Testis (tissue), 3 donors: Measurements from ENCODE around the gene ORM1. TPM values are rescaled to one million over a fixed set of nuclear protein-coding genes. Genes with fewer than 3 reads are reported as not detected.

Experiments
- DNase-seq: peaks from one replicate; pipeline ENCODE4 v3.0.0-alpha.2; 2019
- H3K27ac ChIP-seq, 2 donors: fragments of 200-600 bp; sonication (generic); one replicate each; pipeline ENCODE4 v1.5.1; 2019
- H3K27me3 ChIP-seq: fragments of 200-600 bp; sonication (generic); one replicate; pipeline ENCODE4 v1.5.1; 2019
- H3K36me3 ChIP-seq: fragments of 200-600 bp; sonication (generic); one replicate; pipeline ENCODE4 v1.5.1; 2017; ENCODE audit warnings: low read depth; ENCODE audit errors: missing control alignments
- H3K4me1 ChIP-seq: fragments of 200-600 bp; sonication (generic); one replicate; pipeline ENCODE4 v1.5.1; 2019
- H3K4me3 ChIP-seq, 2 donors: fragments of 200-600 bp; sonication (generic); one replicate each; pipeline ENCODE4 v1.5.1; 2017 to 2019
- H3K9me3 ChIP-seq: fragments of 200-600 bp; sonication (generic); one replicate; pipeline ENCODE4 v1.5.1; 2017
- CTCF ChIP-seq, 3 experiments: fragments of 450-650 bp in 2 of 3; fragments of 200-600 bp in 1 of 3; sonication (generic) in 1 of 3; IDR thresholded peaks; one replicate each; pipeline ENCODE4 v1.5.1; 2016 to 2019; ENCODE audit warnings: antibody characterized with exemption in 3 of 3, mild to moderate bottlenecking in 2 of 3, moderate library complexity in 1 of 3
- POLR2A ChIP-seq: fragments of 450-650 bp; IDR thresholded peaks from one replicate; pipeline ENCODE4 v1.6.1; 2017; ENCODE audit warnings: antibody characterized with exemption, mild to moderate bottlenecking, moderate library complexity
- WGBS, 2 donors: methylation state at CpG; one replicate each; pipeline ENCODE4 v1.1.5; 2018; 5-methylcytosine and 5-hydroxymethylcytosine counted together
- intact Hi-C: fragments of 100-400 bp; cut with DNase I; formaldehyde crosslinking; loops from one replicate; pipeline ENCODE4 v1.15.1; 2023; ENCODE audit warnings: low total_unique reads
- polyA plus RNA-seq: library from polyadenylated mRNA; stranded (reverse); fragments of 350-450 nt; fragmentation: Illumina TruSeq; extraction: RNeasy Lipid Tissue Mini Kit (QIAGEN cat#74804); gene quantifications from one replicate; pipeline ENCODE4 v1.2.3, GENCODE V29; 2014; ENCODE audit warnings: low read depth, low replicate concordance; ENCODE audit not compliant: insufficient read depth
- total RNA-seq, 2 donors: library from RNA; depleted of rRNA; stranded (reverse); fragments of >200 nt; gene quantifications; one replicate each; pipeline ENCODE4 v1.2.3, GENCODE V29; 2016

The ORM1 gene
- total and polyA plus RNA-seq, 3 donors from 2014 or later: 1.6 TPM; not detected in 2

DNA sequence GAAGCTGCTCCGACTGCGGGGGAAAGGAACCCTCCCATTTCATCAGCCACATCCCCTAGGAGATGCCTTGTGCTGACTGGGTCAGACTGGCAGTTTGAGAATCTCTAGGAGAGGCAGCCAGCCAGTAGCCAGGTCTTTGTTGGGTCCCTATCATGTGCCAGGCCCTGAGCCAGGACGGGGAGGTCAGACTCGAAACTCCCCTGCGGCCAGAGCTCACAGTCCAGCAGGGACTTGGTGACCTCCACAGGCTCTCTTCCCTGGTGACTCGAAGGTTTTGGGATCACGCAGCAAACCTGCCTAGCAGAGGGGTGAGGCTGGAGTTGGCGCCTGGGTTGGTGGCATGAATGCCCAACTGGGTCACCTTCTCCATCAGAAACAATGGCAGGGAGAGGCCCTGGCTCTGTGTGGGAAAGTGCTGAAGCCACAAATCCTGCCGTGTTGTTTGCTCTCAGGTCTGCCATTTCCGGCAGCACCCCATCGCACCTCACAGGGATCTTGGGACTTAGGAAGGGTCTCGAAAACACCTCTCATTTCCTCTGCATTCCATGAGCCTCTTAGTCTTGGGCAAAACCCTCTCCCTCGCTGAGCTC, 14.4 kb upstream of the ORM1 start:
- H3K9me3 ChIP-seq: no peaks in the 10 kb centered on the region
- H3K27me3 ChIP-seq: no peaks in the 10 kb centered on the region
- no peaks in the 10 kb centered on the region for H3K36me3 ChIP-seq
- H3K27ac ChIP-seq: no peak overlapping the region
- no peak for TF ChIP-seq CTCF (IDR thresholded peaks at IDR 0.05)
- TF ChIP-seq POLR2A: no peak
- WGBS, 2 donors: 92 to 96% methylated on average over 8 to 13 of the region's 13 CpGs
- H3K4me1 ChIP-seq: peaks cover 8% of the 10 kb centered on the region
- DNase-seq: peak; percentile 6
- intact Hi-C loops: no loop called here
- H3K4me3 ChIP-seq: no peak overlapping the region

DNA sequence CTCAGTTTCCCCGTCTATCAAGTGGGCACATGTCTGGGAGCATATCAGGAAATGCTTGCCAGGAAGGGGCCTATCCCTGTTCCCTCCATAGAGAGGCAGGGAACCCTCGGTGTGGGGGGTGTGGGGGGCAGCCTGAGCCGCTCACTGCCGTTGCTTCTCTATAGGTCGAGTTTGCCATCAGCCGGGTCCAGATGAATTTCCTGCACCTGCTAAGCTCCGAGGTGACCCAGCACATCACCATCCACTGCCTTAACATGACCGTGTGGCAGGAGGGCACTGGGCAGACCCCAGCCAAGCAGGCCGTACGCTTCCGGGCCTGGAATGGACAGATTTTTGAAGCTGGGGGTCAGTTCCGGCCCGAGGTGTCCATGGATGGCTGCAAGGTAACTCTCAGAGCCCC, 13.8 kb upstream of the ORM1 start:
- Histone ChIP-seq H3K9me3 (no peaks in the 10 kb centered on the region), H3K27me3 (no peaks in the 10 kb centered on the region), H3K36me3 (no peaks in the 10 kb centered on the region), H3K4me3 (no peak overlapping the region), H3K27ac (no peak overlapping the region), H3K4me1 (peaks cover 8% of the 10 kb centered on the region)
- intact Hi-C loops: no loop called here
- DNase-seq: peak; percentile 5
- no peak for TF ChIP-seq CTCF (IDR thresholded peaks at IDR 0.05)
- TF ChIP-seq POLR2A: no peak
- 96 to 97% methylated on average over 13 of the region's 13 CpGs for WGBS, 2 donors

DNA sequence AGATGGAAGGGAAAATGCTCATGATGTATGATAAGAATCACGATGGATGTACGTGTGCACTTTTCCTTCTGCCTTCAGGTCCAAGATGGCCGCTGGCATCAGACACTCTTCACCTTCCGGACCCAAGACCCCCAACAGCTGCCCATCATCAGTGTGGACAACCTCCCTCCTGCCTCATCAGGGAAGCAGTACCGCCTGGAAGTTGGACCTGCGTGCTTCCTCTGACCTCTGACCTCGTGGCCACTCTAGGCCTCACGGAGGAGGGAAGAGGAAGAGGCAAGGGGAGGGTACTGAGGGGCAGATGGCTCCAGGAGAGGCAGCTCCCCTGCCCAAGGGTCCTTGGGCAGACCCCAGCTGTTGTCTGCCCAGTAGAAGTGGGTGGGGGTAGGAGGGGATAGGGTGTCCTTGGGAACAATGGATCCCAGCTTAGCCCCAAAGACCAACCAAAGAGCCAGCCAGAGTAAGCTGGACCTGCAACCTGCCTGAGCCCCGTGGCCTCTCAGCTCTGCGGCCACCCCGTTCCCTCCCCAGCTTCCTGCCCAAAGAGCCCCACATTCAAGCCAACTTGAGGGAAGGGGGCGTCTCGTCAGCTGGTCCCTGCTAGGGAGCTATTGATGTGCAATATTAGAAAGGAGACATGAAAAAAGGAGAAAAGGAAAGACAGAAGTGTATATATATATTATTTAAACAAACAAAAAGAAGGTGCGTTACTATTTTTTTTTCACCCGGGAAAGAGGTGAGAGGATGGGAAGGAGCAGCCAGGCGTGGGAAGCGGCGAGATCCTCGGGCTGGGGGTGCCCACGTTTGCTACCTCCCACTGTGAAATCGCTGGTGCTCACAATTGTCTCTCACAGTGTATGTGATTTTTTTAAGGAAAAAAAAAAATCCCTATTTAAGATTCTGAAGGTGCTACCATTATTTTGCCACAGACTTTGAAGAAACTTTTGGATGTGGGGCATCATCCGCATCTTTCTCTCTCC, 12.1 kb upstream of the ORM1 start:
- no peak overlapping the region for H3K27ac ChIP-seq
- no peaks in the 10 kb centered on the region for H3K27me3 ChIP-seq
- no peak overlapping the region for H3K4me3 ChIP-seq
- TF ChIP-seq CTCF (IDR thresholded peaks at IDR 0.05) (no peak), POLR2A (no peak)
- intact Hi-C loops: no loop called here
- WGBS, 2 donors: 88 to 90% methylated on average over 21 to 22 of the region's 22 CpGs
- DNase-seq: peak; percentile 8
- peaks cover 3% of the 10 kb centered on the region for H3K4me1 ChIP-seq
- no peaks in the 10 kb centered on the region for H3K9me3 ChIP-seq
- H3K36me3 ChIP-seq: no peaks in the 10 kb centered on the region

DNA sequence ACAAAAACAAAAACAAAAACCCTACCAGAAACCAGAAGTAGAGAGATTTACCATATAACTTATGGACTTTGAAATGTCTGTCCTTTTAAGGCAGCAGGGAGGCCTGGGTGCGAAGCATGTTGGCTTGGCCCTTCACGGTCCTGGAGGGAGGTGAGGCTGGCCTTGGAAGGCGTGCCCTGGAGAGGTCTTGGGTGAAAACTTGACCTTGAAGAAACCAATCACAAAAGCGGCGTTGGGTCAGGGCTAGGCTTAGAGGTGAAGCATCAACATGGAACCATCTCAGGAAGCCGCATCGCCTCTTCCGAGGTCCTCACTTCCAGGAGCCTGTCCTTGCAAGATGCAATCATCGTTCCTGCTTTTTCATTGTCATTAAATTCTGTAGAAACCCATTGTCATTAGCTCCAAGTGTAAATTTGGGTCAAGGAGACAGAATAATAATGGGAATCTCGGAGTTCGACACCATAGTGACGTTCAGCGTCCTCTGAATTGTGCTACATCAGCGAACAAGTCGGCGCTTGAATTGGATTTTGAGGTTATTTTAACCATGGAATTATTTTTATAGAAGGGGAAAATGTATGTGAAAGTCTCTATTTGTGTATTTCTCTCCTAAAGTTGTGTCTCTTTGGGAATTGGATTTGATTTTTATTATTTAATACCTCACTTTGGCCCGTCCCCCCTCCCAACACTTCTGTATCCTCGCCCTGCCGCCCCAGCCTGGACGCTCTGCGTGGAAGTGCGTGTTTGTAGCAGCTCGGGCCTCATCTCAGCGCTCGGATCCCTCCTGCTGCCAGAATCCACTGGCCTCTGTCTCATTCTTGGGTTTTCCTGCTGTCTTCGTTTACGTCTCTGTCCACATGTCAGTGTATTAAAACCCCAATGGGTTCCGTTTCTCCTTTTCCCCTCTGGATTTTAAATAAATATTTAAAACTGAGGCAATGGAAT, 11.1 kb upstream of the ORM1 start:
- 90 to 91% methylated on average over 28 of the region's 28 CpGs for WGBS, 2 donors
- DNase-seq: peak; percentile 9
- H3K9me3 ChIP-seq: no peaks in the 10 kb centered on the region
- no peak overlapping the region for H3K27ac ChIP-seq
- intact Hi-C loops: no loop called here
- H3K27me3 ChIP-seq: no peaks in the 10 kb centered on the region
- TF ChIP-seq POLR2A (no peak), CTCF (IDR thresholded peaks at IDR 0.05) (no peak)
- H3K4me1 ChIP-seq: no peaks in the 10 kb centered on the region
- no peak overlapping the region for H3K4me3 ChIP-seq
- no peaks in the 10 kb centered on the region for H3K36me3 ChIP-seq
